T47D (cell line): ENCODE data around the gene TBX18.
A peak's percentile ranks its signal among the peaks of the same experiment; 100 is the strongest.

Experiments used
- DNase-seq, 2 experiments: peaks; one replicate each; pipeline versions ENCODE4 v3.0.0 to v3.0.0-alpha.2; 2011 to 2012; ENCODE audit warnings: low read depth in 1 of 2, low spot score in 1 of 2
- JUND ChIP-seq: IDR thresholded peaks from 2 replicates; pipeline ENCODE4 v1.6.1; 2012; ENCODE audit warnings: low read depth
- in situ Hi-C: cut with HindIII; loops from 2 replicates; pipeline ENCODE4 v1.10.0; 2016; ENCODE audit warnings: low sequenced_read_pairs, low pct_unique_long_range_greater_than_20kb

The TBX18 gene

GRCh38 chr6:84718038-84718955 is 46.1 kb downstream of the TBX18 start:
- TF ChIP-seq JUND = no peak
- in situ Hi-C loops = no loop called here
- DNase-seq = no peak

- TF ChIP-seq JUND = no peak
- in situ Hi-C loops = no loop called here
- no peak for DNase-seq
Measured at GRCh38 chr6:84709121-84709520, 55.3 kb downstream of the TBX18 start.

DNA sequence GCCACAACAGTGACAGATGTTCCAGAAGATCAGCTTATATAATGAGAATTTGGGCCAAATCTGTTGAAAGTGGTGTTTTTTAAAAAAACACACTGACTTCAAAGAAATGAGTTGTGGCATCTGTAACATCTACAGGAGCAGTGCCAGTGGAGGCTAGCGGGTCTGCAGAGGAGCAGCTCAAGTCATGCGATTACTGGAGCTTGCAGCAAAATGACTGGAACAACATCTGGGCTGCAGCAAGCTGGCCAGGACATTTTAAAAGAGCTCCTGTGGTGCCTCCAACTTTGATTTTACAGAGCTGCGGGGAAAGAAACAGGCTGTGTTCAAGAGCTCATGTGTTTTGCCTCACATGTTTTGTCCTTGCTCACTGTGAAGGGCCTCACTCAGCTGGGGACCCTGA is 57.2 kb downstream of the TBX18 start:
- no peak for TF ChIP-seq JUND
- in situ Hi-C loops = no loop called here
- no peak for DNase-seq

- no peak for TF ChIP-seq JUND
- DNase-seq = no peak
- in situ Hi-C loops = no loop called here
Measured at GRCh38 chr6:84696166-84696565, 68.2 kb downstream of the TBX18 start.

- no peak for TF ChIP-seq JUND
- in situ Hi-C loops = no loop called here
- no peak for DNase-seq
Measured at GRCh38 chr6:84691978-84692623, 72.3 kb downstream of the TBX18 start.

GRCh38 chr6:84688141-84688873 is 76.1 kb downstream of the TBX18 start:
- no peak for TF ChIP-seq JUND
- DNase-seq = no peak
- in situ Hi-C loops = no loop called here

- DNase-seq = no peak
- no peak for TF ChIP-seq JUND
- in situ Hi-C loops = no loop called here
Measured at GRCh38 chr6:84687431-84687830, 77.0 kb downstream of the TBX18 start.

GRCh38 chr6:84685983-84686584 is 78.3 kb downstream of the TBX18 start:
- TF ChIP-seq JUND = no peak
- in situ Hi-C loops = no loop called here
- no peak for DNase-seq

- peak in 1 of 2 experiments; percentile 40 for DNase-seq
- in situ Hi-C loops = no loop called here
- TF ChIP-seq JUND = no peak
Measured at GRCh38 chr6:84681693-84682326, 82.6 kb downstream of the TBX18 start.

DNA sequence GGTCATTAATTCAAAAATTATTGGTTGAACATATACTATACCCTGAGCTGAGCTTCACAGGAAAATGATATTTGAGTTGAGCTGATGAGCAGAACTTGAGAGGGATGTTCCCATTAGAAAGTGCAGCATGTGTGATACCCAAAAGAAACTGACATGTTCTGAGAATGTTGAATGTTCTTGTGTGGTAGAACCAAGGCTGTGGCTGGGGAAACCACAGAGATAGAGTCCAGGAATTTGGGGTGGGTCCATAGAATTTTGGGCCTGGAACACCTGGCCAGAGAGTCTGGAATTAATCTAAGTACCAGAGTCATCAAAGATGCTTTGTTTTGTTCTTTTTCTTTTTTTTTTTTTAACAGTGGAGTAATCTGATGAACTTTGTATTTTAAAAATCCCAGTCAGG is 88.7 kb downstream of the TBX18 start:
- TF ChIP-seq JUND = no peak
- in situ Hi-C loops = no loop called here
- DNase-seq = no peak

DNA sequence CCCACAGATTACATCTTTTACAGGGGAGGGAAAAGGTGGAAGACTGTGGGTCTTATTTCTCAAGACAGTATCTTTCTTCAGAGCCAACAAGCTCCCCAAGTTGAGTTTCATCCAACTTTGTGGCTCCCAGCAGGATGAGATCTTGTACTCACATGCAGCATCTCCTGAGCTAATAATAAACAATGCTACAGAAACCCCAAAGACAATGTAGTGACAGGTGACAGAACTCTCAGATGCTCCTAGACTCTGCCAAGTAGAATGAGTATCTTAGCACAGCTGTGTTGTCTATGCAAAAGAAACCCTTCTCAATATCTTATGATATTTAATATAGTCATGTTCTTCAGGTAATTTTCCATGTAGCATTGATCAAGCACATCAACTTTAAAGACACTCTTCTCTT is 90.0 kb downstream of the TBX18 start:
- no peak for TF ChIP-seq JUND
- no peak for DNase-seq
- in situ Hi-C loops = no loop called here

- TF ChIP-seq JUND = no peak
- DNase-seq = no peak
- in situ Hi-C loops = no loop called here
Measured at GRCh38 chr6:84671183-84671582, 93.2 kb downstream of the TBX18 start.
